Fibroblast of pulmonary artery (primary cell): ENCODE measurements around the gene SPACA6.
A peak's percentile ranks its signal among the peaks of the same experiment; 100 is the strongest.

Experiments used
- DNase-seq: peaks from one replicate; pipeline ENCODE4 v3.0.0-alpha.2; 2010; ENCODE audit warnings: low read depth
- H3K4me3 ChIP-seq: replicated peaks from 2 replicates; pipeline ENCODE4 v1.5.1; 2011; ENCODE audit warnings: low read depth, mild to moderate bottlenecking, control low read depth, low read length, moderate library complexity
- TF ChIP-seq, protein P1 (sequence below): IDR thresholded peaks from 2 replicates; pipeline ENCODE4 v1.5.1; 2011; ENCODE audit warnings: mild to moderate bottlenecking, control low read depth, low read length, inconsistent platforms; ENCODE audit errors: missing control alignments

Gene SPACA6

DNA sequence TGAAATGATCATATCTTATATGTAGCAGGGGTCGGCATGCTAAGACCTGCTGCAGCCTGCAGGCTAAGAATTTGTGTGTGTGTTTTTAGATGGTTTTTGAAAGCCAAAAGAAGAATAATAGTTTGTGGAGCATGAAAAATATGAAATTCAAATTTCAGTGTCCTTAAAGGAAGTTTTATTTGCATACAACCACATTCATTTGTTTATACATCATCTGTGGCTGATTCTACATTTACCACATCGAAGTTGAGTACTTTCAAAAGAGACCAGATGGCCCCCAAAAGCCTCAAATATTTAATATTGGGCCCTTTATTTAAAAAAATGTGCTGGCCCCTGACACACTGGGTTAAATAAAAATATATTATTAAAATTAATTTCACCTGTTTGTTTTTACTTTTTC is 29.4 kb downstream of the SPACA6 start:
- TF ChIP-seq, protein P1, sequence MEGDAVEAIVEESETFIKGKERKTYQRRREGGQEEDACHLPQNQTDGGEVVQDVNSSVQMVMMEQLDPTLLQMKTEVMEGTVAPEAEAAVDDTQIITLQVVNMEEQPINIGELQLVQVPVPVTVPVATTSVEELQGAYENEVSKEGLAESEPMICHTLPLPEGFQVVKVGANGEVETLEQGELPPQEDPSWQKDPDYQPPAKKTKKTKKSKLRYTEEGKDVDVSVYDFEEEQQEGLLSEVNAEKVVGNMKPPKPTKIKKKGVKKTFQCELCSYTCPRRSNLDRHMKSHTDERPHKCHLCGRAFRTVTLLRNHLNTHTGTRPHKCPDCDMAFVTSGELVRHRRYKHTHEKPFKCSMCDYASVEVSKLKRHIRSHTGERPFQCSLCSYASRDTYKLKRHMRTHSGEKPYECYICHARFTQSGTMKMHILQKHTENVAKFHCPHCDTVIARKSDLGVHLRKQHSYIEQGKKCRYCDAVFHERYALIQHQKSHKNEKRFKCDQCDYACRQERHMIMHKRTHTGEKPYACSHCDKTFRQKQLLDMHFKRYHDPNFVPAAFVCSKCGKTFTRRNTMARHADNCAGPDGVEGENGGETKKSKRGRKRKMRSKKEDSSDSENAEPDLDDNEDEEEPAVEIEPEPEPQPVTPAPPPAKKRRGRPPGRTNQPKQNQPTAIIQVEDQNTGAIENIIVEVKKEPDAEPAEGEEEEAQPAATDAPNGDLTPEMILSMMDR = no peak
- no peak overlapping the region for H3K4me3 ChIP-seq
- DNase-seq = no peak

DNA sequence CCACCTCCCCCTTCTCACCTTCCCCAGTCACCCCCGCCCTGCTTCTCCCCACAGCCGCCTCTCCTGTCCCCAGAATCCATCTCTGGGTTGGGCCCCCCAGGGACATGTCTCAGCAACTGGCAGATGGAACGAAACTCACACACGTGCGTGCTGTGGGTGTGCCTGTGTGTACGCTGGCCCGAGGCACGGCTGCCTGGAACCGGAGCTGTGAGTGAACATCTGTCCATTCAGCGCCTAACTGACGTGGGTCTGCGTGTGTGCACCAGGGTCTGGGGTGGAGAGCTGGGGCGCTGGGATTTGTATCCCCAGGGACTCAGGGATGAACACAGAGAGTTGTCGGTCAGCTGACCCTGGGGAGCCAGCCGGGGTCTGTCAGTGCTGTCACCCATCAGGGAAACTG is 31.4 kb downstream of the SPACA6 start:
- TF ChIP-seq, protein P1 = no peak
- DNase-seq = no peak
- no peak overlapping the region for H3K4me3 ChIP-seq

DNA sequence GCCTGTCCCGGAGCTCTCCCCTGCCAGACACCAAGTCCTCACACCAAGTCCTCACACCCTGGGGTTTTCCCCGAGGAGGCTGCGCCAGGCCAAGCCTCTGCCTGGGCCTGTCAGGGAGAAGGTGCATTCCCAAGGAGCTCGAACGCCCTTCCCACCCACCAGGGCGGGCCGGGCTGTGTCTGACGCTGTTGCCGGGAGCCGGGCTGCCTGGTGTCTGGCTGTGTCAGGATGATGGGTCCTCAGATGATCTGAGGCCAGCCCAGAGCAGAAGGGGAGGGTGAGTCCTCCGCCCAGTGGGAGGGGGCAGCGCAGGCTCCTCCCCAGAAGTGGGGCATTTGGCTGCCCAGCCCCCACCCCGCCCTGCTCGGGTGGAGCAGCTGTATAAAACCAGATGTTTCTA is 32.9 kb downstream of the SPACA6 start:
- TF ChIP-seq, protein P1 = no peak
- DNase-seq = peak; percentile 78
- H3K4me3 ChIP-seq = no peak overlapping the region

DNA sequence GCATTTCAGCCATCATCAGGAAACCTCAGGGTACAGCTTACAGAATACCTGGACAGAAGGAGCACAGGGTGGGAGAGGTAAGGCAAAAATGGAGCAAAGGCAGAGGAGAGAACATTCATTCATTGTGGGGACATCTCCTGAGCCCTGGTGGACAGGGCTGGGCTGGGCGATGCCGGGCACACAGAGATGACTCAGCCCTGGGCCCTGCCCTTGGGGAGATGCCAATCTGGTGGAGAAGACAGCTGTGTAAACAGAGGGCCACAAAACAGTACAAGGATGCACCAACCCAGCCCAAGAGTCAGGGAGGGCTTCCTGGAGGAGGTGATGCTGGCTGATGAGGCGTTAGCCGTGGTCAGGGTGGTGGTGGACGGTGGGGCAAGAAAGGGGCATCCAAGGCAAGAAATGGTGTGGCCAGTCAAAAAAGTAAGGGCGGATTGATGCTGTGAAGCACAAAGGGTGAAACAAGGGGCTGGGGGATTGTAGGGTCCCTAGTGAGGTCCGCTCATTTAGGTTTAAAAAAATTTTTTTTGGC is 34.3 kb downstream of the SPACA6 start:
- no peak overlapping the region for H3K4me3 ChIP-seq
- peak; percentile 50 for DNase-seq
- TF ChIP-seq, protein P1 = no peak

DNA sequence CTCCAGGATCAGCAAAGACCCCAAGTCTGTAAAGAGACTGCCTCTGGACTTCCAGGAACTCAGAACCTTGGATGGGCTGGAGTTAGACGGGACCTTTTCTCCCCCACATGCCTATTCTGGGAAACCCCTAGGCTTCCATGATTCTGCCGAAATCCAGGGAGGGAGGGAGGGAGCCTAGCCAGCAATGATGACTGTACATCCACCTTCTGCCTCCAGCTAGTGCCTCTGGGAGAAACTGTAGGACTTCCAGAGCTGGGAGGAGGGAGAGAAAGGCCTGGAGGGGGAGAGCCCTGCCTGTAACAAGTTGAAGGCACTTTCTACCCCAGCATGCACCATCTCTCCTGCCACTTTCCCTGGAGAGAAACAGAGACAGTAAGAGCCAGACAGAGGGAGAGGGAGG is 36.7 kb downstream of the SPACA6 start:
- TF ChIP-seq, protein P1 = no peak
- peak; percentile 49 for DNase-seq
- H3K4me3 ChIP-seq = no peak overlapping the region

DNA sequence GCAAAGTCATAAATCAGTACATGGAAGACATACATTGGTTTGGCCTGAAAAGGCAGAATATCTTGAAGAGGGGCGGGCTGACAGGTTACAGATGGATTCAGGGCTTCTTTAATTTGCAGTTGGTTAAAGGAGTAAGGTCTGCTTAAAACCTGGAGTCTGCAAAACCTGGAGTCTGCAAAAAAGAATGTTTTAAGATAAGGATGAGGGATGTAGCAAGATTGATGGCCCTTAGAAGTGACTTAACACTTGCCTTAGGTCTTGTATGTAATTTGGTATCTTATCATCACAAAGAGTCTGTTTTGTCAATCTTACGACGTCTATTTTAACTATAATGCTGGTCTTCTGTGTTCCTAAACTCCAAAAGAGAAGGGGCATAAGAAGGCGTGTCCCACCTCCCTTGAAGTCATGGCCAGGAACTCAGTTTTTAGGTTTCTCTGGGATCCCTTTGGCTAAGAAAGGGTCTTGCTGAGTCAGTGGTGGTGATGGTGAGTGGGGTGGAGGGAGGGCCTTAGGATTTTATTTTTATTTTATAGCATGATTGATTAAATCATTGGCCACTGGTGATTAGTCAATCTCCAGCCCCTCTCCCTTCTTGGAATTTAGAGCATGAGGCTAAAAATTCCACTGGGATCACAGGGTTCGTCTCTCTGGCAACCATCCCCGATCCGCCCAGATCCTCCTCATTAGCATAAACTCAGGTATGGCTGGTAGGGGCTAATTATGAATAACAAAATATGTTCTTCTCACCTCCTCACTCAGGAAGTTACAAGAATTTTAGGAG is 40.8 kb downstream of the SPACA6 start:
- no peak for DNase-seq
- TF ChIP-seq, protein P1 = no peak
- no peak overlapping the region for H3K4me3 ChIP-seq
